T-helper 1 cell treated with Interleukin-12 subunit alpha and Interleukin-12 subunit beta and Interleukin-4 antibody, amounts not matched to agents 30 μg/mL and 1 μg/mL, for 36 hours (primary cell): ENCODE results near the gene FBN3.
"Not testable (repeated sequence)": the region's sequence is repeated elsewhere in the genome, so short reads cannot be mapped to it uniquely, and the experiment has no call there.

Experiments
- H3K27ac Mint-ChIP-seq: one replicate; pipeline ENCODE4 v1.8.0; 2021; ENCODE audit warnings: mild to moderate bottlenecking, mixed read lengths
- H3K27me3 Mint-ChIP-seq: one replicate; pipeline ENCODE4 v1.8.0; 2021; ENCODE audit warnings: low read depth, mixed read lengths
- H3K36me3 Mint-ChIP-seq: one replicate; pipeline ENCODE4 v1.8.0; 2021; ENCODE audit warnings: low read depth, mixed read lengths
- H3K4me1 Mint-ChIP-seq: one replicate; pipeline ENCODE4 v1.8.0; 2021; ENCODE audit warnings: low read depth, mixed read lengths
- H3K4me3 Mint-ChIP-seq: one replicate; pipeline ENCODE4 v1.8.0; 2021; ENCODE audit warnings: mild to moderate bottlenecking, moderate library complexity, mixed read lengths
- H3K9me3 Mint-ChIP-seq: one replicate; pipeline ENCODE4 v1.8.0; 2021; ENCODE audit warnings: mixed read lengths

The FBN3 gene

DNA sequence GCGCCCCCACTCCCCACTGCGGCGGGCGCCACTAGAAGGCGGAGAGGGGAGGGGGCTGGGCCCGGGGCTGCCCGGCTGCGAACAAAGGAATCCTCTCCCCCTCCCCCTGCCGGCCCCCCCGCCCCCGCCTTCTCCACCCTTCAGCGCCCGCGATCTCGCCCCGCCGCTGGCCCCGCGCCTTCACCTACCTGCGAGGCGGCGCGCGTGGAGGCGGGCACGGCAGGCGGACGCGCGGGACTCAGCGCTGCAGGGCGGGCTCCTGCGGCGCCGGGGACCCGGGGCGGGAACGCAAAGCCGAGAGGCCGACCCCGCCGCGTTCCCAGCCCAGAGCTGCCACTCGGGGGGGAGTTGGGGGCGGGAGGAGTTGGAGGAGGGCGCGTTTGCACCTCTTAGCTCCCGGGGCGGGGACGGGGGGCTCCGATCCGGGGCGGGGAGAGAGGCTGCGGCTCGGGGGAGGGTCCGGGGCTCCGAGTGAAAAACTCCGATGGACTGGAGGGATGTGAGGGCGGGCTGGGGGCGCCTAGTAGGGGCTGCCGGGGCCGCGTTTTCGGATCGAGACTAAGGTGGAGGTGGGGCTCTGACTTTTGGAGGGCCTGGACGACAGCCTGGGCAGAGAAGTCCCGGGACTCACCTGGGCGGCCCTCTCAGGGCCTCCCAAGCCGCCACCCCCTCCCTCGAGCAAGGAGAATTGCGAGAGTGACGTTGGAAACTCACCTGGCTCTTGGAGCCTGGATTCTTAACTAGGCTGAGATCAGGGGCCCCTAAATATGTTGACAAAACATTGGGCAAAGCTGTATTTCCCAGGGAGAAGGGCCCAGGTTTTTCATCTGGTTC is at the start of gene FBN3:
Gene FBN3 (minus strand): TSS at position 332 of the 834 bp plus-strand sequence. CDS start 2,112 bp downstream, outside the sequence.
- H3K27ac Mint-ChIP-seq = no peak within 1 kb of the TSS
- no peaks in the 10 kb centered on the region for H3K36me3 Mint-ChIP-seq
- H3K9me3 Mint-ChIP-seq = no peaks in the 10 kb centered on the region
- H3K4me1 Mint-ChIP-seq = peaks cover 4% of the 10 kb centered on the region
- no peak within 1 kb of the TSS for H3K4me3 Mint-ChIP-seq
- peaks cover 54% of the 10 kb centered on the region for H3K27me3 Mint-ChIP-seq

DNA sequence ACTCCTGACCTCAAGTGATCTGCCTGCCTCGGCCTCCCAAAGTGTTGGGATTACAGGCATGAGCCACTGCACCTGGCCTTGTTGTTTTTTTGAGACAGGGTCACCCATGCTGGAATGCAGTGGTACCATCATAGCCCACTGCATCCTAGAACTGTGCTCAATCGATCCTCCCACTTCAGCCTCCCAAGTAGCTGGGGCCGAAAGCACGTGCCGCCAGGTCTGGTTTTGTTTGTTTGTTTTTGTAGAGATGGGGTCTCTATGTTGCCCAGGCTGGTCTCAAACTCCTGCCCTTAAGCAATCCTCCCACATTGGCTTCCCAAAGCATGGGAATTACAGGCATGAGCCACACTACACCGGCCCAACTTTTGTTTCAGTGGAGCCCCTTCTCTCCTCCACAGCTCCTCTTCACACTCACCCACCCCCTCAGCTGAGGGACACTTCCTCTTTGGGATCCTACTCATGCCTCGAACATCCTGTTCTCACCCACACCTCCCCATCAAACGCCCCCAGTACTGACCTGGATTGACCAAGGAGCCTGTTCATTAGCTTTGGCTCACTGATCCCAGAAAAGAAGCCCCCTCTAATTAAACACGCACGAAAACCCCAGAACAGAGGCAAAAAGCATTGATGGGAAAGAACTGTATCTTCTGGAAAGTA is 47.0 kb upstream of the FBN3 start:
- H3K4me3 Mint-ChIP-seq = peak overlapping the region; percentile 29
- H3K27me3 Mint-ChIP-seq = peaks cover 6% of the 10 kb centered on the region
- no peaks in the 10 kb centered on the region for H3K36me3 Mint-ChIP-seq
- peaks cover 38% of the 10 kb centered on the region for H3K4me1 Mint-ChIP-seq
- H3K27ac Mint-ChIP-seq = peak overlapping the region; percentile 64
- H3K9me3 Mint-ChIP-seq = no peaks in the 10 kb centered on the region

DNA sequence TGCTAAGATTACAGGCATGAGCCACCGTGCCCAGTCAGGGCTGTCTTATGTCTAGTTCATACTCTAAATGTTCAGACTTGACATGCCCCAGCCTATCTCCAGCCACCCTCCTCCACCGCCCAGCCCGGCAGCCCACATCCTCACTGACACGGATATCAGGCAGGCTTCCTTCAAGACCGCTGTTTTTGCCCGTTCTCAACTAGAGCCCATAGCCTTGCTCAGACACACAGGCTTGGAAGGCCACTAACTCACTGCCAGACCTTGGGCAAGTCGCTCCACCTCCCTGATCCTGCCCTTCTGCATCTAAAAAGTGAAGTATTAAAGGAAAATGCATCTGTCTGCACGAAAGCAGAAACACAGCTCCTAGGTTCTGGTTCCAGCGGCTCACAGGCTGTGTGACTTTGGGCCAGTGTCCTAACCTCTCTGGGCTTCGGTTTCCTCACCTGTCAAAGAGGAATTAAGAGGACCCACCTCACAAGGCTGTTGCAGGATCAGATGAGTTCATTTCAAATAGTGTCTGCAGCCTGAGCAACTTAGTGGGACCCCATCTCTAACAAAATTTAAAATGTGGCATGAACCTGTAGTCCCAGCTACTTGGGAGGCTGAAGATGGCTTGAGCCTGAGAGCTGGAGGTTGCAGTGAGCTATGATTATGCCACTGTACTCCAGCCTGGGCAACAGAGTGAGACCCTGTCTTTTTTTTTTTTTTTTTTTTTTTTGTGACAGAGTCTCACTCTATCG is 45.3 kb upstream of the FBN3 start:
- no peaks in the 10 kb centered on the region for H3K36me3 Mint-ChIP-seq
- H3K4me3 Mint-ChIP-seq = peak overlapping the region; percentile 71
- no peaks in the 10 kb centered on the region for H3K27me3 Mint-ChIP-seq
- H3K9me3 Mint-ChIP-seq = no peaks in the 10 kb centered on the region
- peak overlapping the region; percentile 98 for H3K27ac Mint-ChIP-seq
- peaks cover 38% of the 10 kb centered on the region for H3K4me1 Mint-ChIP-seq

DNA sequence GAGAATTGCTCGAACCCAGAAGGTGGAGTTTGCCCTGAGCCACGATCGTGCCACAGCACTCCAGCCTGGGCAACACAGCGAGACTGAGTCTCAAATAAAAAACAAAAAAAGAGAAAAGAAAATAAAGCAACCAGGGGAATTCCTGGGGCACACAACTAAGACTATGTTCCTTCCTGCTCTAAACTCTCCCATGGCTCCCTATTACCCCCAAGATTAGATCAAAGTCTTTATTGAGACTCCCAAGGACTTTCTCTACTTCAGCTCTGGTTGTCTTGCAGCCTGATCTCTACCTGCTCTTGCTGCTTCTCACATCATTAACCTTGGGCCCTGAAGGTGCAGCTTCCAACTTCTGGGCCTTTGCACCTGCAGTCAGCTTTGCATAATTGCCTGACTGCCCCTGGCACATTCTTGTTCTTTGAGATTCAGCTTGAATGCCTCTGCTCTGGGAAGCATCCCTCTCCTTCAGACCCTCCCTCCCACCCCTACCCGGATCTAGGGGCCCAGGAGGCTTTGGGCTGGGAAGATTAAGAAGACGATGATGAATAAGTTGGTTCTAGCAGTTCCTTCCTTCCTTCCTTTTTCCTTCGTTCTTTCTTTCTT is 42.9 kb upstream of the FBN3 start:
- Mint-ChIP-seq H3K4me1 (peaks cover 40% of the 10 kb centered on the region), H3K4me3 (no peak overlapping the region), H3K27ac (peak overlapping the region; percentile 98)

DNA sequence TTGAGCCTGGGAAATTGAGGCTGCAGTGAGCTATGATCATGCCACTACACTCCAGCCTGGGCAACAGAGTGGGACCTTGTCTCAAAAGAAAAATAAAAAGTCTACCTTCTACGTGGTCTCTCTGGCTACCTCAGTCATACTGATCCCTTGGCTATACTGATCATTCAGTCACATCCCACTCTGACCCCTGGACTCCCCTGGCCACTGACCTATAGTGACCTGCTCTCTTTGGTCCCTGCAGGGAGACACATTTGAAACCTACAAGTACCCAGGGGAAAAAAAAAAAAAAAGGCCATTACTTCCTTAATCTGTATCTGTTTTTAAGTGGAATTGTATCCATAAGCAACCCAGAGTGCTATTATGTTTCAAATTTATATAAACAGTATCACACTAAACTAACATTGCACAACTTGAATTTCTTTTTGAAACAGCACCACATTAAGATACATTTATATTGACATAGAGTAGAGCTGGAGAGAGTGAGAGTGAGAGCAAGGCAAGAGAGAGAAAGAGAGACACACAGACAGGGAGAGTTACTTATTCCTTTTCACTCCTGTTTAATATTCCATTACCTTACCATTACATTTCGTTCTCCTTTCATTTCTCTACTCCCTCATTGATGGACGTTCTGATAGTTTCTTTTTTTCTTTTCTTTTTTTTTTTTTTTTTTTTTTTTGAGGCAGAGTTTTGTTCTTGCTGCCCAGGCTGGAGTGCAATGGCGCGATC is 36.1 kb upstream of the FBN3 start:
- Mint-ChIP-seq H3K36me3 (no peaks in the 10 kb centered on the region), H3K4me1 (peaks cover 6% of the 10 kb centered on the region), H3K27me3 (peaks cover 3% of the 10 kb centered on the region), H3K27ac (no peak overlapping the region), H3K4me3 (no peak overlapping the region), H3K9me3 (no peaks in the 10 kb centered on the region)

More for the DNA sequence above, 42.9 kb upstream of the FBN3 start:
- Mint-ChIP-seq H3K36me3 (no peaks in the 10 kb centered on the region), H3K27me3 (peaks cover 2% of the 10 kb centered on the region), H3K9me3 (no peaks in the 10 kb centered on the region)

DNA sequence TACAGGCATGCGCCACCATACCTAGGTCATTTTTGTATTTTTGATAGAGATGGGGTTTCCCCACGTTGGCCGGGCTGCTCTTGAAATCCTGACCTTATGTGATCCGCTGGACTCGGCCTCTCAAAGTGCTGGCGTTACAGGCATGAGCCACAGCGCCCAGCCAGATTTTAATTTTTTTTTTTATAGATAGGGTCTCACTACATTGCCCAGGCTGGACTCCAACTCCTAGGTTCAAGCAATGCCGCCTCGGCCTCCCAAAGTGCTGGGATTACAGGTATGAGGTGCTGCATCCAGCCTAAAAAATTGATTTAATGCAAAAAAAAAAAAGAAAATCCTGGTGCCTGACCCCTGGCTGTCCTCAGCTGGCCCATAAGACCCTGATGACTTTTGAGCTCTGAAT is 34.9 kb upstream of the FBN3 start:
- Mint-ChIP-seq H3K27me3 (peaks cover 3% of the 10 kb centered on the region), H3K4me3 (no peak overlapping the region), H3K27ac (no peak overlapping the region), H3K36me3 (no peaks in the 10 kb centered on the region), H3K4me1 (peaks cover 6% of the 10 kb centered on the region), H3K9me3 (no peaks in the 10 kb centered on the region)

DNA sequence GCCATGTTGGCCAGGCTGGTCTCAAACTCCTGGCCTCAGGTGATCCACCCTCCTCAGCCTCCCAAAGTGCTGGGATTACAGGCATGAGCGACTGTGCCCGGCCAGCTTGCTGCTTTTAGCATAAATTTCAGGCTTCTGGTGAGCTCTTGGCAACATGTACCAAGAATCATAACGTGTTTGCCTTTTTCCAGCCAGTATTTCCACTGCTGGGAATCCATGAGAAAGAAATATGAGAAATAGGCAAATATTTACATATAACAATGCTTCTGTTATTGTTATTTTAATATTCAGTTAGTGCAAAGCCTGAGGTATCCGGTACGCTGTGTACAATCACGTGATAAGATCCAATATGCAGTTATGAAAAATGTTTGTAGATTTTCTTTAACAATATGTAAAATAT is 30.6 kb upstream of the FBN3 start:
- no peaks in the 10 kb centered on the region for H3K9me3 Mint-ChIP-seq
- H3K4me1 Mint-ChIP-seq = peaks cover 5% of the 10 kb centered on the region
- H3K27ac Mint-ChIP-seq = no peak overlapping the region
- H3K4me3 Mint-ChIP-seq = no peak overlapping the region
- no peaks in the 10 kb centered on the region for H3K36me3 Mint-ChIP-seq
- H3K27me3 Mint-ChIP-seq = no peaks in the 10 kb centered on the region

DNA sequence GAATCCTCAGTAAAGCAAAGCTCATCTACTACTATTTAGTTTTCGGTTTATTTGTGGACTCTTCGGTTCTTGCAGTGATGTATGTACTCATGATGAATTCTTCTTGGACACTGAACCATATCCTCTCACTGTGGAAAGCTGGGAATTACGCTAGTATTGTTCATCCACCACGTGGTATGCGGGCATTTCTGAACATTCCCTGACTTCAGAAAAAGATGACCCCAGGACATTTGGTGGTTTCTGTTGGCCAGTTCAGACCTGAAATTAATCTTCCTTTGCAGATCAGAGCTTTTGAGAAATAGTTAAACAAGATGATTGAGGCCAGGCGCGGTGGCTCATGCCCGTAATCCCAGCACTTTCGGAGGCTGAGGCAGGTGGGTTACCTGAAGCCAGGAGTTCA is 25.3 kb upstream of the FBN3 start:
- H3K36me3 Mint-ChIP-seq = no peaks in the 10 kb centered on the region
- H3K27me3 Mint-ChIP-seq = no peaks in the 10 kb centered on the region
- no peak overlapping the region for H3K27ac Mint-ChIP-seq

DNA sequence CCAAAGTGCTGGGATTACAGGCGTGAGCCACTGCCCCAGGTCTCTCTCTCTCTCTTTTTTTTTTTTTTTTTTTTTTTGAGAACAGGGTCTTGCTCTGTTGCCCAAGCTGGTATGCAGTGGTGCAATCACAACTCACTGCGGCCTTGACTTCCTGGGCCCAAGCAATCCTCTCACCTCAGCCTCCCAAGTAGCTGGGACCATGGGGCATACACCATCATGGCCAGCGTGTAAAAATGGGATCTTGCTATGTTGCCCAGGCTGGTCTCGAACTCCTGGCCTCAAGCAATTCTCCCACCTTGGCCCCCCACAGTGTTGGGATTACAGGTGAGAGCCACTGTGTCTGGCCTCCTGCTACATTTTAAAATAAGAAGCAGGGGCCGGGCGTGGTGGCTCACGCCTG is 19.1 kb upstream of the FBN3 start:
- Mint-ChIP-seq H3K27ac (no peak overlapping the region), H3K9me3 (no peaks in the 10 kb centered on the region), H3K4me3 (no peak overlapping the region), H3K36me3 (no peaks in the 10 kb centered on the region), H3K4me1 (no peaks in the 10 kb centered on the region), H3K27me3 (no peaks in the 10 kb centered on the region)

More for the DNA sequence above, 25.3 kb upstream of the FBN3 start:
- H3K4me1 Mint-ChIP-seq = no peaks in the 10 kb centered on the region
- H3K4me3 Mint-ChIP-seq = no peak overlapping the region
- H3K9me3 Mint-ChIP-seq = no peaks in the 10 kb centered on the region

DNA sequence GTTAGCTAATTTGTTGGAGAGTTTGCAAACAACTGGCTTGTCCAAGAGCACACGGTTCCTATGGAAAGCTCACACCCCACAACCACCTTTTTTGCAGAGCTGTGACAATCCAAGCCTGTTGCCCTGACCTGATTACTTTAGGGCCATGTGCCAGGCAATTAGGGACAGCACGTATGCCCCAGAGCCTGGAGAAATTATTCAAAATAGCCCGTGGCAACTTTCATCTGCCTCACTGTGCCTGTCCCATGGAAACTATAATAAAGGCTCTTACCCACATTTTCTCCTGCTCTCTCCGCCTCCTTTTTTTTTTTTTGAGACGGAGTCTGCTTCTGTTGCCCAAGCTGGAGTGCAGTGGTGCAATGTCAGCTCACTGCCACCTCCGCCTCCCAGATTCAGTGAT is 18.6 kb upstream of the FBN3 start:
- Mint-ChIP-seq H3K4me3 (no peak overlapping the region), H3K27ac (no peak overlapping the region), H3K4me1 (no peaks in the 10 kb centered on the region), H3K36me3 (no peaks in the 10 kb centered on the region), H3K27me3 (no peaks in the 10 kb centered on the region), H3K9me3 (no peaks in the 10 kb centered on the region)

DNA sequence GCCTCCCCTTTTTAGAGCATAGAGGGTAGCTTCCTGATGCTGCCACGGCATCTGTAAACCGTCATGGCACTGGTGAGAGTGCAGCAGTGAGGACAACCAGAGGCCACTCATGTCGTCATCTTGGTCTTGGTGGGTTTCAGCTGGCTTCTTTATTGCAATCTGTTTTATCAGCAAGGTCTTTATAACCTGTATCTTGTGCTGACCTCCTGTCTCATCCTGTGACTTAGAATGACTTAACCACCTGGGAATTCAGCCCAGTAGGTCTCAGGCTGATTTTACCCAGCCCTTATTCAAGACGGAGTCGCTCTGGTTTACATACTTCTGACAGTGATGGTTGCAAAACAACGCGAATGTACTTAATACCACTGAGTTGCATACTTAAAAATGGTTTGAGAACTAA is 14.4 kb upstream of the FBN3 start:
- Mint-ChIP-seq H3K36me3 (no peaks in the 10 kb centered on the region), H3K27me3 (no peaks in the 10 kb centered on the region), H3K4me1 (peaks cover 6% of the 10 kb centered on the region), H3K9me3 (no peaks in the 10 kb centered on the region), H3K27ac (no peak overlapping the region), H3K4me3 (no peak overlapping the region)

DNA sequence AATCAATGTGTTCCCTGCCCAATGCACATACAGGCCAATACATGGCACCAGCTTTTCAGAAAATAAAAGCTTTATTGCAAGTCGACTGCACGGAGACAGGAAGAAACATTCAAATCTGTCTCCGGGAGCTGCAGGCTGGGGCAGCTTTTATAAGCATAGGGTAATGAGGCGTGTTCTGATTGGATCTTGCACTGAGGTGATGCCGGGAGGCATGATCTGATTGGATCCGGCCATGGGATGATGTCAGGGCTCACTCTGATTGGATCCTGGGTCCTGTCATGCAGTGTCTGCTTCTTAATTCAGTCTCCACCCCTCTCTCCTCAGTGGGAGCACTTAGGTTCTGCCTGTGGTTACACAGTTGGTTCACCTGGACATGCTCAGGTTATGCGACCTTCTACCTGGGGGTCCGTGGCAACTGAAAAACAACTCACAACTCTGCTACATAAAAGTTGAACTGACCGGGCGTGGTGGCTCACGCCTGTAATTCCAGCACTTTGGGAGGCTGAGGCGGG is 11.8 kb upstream of the FBN3 start:
- Mint-ChIP-seq H3K27ac (no peak overlapping the region), H3K9me3 (no peaks in the 10 kb centered on the region), H3K36me3 (no peaks in the 10 kb centered on the region), H3K4me1 (peaks cover 6% of the 10 kb centered on the region), H3K27me3 (peaks cover 7% of the 10 kb centered on the region), H3K4me3 (no peak overlapping the region)

DNA sequence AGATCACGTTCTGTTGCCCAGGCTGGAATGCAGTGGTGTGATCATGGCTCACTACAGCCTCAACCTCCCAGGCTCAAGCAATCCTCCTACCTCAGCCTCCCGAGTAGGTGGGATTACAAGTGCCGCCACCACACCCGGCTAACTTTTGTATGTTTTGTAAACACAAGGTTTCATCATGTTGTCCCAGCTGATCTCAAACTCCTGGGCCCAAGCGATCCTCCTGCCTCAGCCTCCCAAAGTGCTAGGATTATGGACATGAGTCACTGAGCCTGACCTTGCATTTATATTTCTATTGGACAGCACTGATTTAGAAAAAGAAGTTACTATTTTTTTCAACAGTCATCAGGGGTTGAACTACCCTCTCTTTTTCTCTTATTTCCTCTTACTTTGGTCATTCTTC is 9.9 kb upstream of the FBN3 start:
- peaks cover 13% of the 10 kb centered on the region for H3K27me3 Mint-ChIP-seq
- H3K4me1 Mint-ChIP-seq, H3K36me3 Mint-ChIP-seq, H3K9me3 Mint-ChIP-seq, H3K27ac Mint-ChIP-seq, H3K4me3 Mint-ChIP-seq: not testable (repeated sequence)
